Glomerular endothelial cell (primary cell): Measurements from ENCODE around the gene CYP4F2. TPM values are rescaled to one million over a fixed set of nuclear protein-coding genes. Genes with fewer than 3 reads are reported as not detected.
"Not testable (repeated sequence)": the region's sequence is repeated elsewhere in the genome, so short reads cannot be mapped to it uniquely, and the experiment has no call there.

ENCODE experiments used
- DNase-seq: peaks from one replicate; pipeline ENCODE4 v3.0.0-alpha.2; 2011; ENCODE audit warnings: low read depth, low spot score; ENCODE audit errors: extremely low read depth
- total RNA-seq: library from RNA; depleted of rRNA; stranded (reverse); fragments of >200 nt; gene quantifications from 2 replicates; pipeline ENCODE4 v1.2.3, GENCODE V29; 2015

The CYP4F2 gene, protein sequence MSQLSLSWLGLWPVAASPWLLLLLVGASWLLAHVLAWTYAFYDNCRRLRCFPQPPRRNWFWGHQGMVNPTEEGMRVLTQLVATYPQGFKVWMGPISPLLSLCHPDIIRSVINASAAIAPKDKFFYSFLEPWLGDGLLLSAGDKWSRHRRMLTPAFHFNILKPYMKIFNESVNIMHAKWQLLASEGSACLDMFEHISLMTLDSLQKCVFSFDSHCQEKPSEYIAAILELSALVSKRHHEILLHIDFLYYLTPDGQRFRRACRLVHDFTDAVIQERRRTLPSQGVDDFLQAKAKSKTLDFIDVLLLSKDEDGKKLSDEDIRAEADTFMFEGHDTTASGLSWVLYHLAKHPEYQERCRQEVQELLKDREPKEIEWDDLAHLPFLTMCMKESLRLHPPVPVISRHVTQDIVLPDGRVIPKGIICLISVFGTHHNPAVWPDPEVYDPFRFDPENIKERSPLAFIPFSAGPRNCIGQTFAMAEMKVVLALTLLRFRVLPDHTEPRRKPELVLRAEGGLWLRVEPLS
- not detected in 2 replicates for total RNA-seq

DNA sequence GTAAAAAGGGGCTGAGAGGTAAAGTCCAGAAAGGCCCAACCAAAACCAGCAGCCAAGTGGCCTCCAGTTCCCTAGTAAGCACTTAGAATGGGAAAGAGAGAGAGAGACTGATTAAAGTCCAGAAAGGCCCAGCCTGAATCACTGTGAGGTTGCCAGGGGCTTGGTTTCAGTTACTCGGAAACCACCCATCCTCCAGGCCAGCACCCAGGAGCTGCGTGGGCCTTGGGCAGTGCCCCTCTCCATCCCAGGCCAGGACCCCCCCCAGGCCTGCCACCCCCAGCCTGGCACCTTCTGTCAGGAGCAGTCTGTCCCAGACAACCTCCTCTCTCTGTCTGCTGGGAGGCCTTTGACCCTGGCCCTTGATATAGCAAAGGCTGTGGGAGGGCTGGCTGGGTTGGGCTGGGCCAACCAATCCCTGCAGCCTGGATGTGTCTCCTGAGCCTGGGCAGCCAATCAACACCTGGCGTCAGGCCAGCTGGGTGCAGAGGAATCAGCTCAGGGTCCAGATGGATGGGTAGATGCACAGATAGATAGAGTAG is at the start of gene CYP4F2:
TSS of gene CYP4F2 (minus strand) at position 337 of the 539 bp plus-strand sequence. CDS start 463 bp downstream, outside the sequence.
- DNase-seq: no peak

DNA sequence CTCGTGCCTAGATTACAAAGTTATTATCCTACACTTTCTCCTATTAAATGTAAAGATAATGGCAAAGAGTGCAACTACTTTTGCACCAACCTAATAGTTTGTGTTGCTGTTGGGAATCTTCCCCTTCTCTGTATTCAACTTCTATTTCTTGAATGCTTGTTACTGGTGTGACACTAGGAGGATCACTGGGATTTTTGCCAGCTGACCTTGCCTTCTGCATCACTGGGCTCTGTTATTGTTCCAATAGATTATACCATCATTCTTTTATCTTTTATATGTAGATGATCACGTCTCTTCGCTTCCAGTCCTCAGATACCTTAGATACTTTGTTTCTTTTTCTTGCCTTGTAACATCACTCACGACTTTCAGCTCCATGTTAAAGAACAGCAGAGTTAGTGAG is 47.4 kb upstream of the CYP4F2 start:
- DNase-seq: no peak

DNA sequence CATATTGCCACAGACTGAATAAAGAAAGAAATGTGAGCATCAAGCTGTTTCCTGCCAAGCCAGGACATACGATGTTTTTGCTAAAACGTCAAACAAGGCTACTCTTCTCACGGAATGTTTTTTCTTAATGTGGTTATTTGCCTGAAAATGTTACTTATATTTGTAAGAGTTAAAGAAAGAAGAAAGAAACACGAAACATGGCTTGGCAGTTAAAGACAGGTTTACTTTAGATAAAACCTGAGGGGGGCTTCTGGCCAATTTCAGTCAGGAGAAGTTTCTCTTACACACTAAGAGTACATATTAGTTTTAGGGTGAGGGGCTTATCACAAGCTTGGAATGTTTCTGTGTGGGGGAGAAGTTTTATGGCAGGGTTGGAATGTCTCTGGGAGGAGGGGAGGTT is 46.5 kb upstream of the CYP4F2 start:
- no peak for DNase-seq

DNA sequence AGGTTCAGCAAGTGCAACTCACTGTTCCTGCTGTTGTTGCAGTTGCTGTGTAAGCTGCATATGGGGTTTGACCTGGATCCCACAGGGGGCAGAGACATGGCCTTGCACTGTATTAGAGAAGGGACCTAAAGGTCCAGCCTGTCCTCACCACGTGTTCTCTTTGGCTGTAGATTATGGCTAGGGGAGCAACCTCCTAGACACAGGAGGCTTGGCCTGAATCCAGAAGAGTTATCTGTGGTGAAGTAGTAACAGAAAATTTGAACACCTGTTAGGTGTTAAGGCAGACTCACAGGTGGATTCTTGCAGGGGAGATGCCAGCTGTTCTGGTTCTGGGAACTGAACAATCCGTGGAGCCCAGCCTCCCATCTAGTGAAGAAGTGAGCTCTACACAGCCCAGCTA is 39.9 kb upstream of the CYP4F2 start:
- no peak for DNase-seq

DNA sequence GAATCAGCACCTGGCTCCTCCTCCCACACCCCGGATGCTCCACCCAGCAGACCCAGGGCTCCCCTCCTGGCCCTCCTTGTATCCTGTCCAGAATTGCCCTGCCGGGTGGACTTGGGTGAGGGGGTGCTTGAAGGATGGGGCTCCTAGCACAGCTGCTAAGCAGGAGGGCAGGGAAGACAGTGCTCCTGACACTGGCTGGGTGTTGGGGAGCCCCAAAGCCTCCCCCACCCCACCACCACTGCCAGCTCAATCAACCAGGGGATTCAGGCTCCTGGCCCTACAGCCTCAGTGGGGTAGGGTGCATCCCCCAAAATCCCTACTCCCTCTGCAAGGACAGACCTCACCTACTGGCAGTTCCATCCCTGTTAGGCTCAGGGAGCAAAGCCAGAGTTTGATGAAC is 39.1 kb upstream of the CYP4F2 start:
- no peak for DNase-seq

DNA sequence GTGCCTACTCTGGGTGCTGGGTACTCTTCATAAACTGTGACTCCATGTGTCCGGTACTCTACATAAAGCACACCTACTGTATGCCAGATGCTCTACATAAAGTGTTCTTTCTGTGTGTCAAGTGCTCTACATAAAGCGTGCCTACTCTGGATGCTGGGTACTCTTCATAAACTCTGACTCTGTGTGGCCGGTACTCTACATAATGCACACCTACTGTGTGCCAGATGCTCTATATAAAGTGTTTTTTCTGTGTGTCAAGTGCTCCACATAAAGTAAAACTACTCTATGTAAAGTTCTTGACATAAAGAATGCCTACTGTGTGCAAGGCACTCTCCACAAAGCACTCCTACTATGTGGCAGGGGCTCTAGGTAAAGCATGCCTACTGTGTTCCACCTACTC is 38.3 kb upstream of the CYP4F2 start:
- DNase-seq: no peak

DNA sequence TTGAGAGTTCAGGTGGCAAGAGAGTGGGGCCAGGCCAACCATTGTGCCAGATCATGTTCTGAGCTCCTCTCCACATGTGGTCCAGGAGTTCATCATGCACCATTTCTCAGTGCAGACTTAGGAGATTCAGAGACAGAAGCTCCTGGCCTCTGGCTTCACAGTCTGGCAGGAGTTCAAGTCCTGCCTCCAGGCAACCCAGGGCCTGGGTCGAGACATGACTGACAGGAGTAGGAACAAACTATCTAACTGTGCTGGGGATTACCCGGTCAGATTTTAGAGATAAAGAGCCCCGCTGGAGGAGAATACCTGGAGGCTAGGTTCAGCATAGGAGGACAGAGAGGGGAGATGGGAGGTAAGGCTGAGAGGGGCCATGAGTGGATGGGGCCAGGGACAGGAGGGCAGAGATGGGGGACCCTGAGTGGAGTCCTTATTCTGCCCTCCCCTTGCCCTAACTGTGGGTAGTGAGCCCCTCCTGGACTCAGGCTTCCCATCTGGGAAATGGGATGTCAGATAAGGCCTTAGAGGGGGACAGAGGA is 37.4 kb upstream of the CYP4F2 start:
- DNase-seq: no peak

DNA sequence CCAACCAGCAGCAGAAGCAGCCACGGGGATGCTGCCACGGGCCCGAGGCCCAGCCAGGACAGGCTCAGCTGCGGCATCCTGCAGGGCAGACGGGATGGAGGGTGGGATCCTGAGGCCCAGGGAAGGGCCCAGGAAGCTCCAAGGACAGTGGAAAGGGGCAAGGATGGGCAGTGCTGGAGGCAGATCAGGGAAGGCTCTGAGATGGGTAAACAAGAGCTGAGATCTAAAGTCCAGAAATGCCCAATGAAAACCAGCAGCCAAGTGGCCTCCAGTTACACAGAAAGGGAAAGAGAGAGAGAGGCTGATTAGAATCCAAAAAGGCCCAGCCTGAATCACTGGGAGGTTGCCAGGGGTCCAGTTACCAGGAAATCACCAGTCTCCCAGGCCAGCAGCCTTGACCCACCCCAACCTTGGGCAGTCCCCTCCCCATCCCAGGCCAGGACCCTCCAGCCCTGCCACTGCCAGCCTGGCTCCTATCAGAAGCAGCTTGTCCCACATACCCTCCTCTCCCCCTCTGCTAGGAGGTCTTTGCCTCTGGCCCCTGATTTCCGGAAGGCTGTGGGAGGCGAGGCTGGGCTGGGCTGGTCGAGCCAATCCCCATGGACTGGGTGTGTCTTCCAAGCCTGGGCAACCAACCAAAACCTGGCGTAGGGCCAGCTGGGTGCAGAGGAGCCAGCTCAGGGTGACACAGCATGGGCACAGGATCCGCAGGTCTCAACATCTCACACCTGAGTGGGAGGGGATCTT is 36.6 kb upstream of the CYP4F2 start, which contains the start of gene CYP4F11:
TSS of gene CYP4F11 (minus strand) at position 198 of the 747 bp plus-strand sequence. CDS start at position 77, 121 bp downstream.
- DNase-seq: no peak

DNA sequence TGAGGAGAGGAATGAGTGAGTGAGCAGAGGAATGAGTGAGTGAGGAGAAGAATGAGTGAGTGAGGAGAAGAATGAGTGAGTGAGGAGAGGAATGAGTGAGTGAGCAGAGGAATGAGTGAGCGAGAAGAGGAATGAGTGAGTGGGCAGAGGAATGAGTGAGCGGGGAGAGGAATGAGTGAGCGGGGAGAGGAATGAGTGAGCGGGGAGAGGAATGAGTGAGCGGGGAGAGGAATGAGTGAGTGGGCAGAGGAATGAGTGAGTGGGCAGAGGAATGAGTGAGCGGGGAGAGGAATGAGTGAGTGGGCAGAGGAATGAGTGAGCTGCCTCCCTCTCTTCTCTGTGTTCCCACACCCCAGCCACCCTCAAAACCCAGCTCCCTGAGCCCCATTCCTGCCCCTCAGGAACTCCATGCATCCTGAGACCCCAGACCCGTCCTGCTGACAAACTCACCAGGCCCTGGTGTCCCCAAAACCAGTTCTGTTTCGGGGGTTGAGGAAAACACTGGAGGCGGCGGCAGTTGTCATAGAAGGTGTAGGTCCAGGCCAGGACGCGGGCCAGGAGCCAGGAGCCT is 36.0 kb upstream of the CYP4F2 start:
- not testable (repeated sequence) for DNase-seq

DNA sequence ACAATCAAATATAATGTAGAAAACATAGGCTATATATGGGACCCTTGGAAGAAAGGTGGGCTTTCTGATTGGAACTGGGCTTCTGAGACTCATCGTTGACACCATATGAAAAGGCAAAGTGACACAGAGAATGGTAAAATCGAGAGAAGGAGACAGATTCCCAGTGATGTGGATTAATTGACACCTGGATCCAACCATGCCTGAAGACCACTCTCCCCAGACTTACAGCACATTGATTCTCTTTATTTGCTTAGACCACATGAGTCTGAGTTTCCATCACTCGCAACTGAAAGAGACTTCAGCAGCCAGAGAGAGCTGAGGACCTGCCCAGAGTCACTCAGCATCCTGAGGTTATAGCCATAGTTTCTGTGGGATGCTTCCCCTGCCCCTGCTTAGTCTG is 30.4 kb upstream of the CYP4F2 start:
- DNase-seq: no peak

DNA sequence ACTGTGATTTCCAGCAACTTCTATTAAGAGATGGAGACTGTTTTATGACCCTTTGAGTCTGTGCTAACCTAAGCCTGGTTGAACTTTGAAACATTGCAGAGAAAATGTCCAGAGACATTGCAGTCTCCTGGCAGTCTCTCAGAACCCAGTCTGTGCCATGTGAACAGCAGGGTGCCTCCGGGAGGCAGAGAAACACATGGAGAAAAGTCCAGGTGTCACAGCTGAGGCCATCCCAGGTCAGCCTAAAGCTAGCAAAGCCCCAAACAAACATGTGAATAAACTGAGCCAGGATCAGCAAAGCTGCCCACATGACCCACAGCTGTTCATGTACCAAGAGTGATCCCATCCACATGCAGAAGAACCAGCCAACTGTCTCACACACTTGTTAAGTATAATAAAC is 28.6 kb upstream of the CYP4F2 start:
- no peak for DNase-seq

DNA sequence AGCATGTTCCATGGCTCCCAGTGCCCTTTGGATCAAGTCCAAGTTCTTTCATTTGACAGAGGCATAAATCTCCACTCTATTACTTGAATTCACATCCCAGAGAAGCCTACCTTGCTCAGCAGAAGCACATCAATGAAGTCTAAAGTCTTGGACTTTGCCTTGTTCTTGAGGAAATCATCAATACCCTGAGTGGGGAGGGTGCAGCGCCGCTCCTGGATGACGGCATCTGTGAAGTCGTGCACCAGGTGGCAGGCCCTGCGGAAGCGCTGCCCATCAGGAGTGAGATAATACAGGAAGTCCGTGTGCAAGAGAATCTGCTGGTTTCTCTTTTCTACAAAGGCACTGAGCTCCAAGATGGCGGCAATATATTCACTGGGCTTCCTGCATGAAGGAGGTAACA is 25.8 kb upstream of the CYP4F2 start:
- DNase-seq: no peak

DNA sequence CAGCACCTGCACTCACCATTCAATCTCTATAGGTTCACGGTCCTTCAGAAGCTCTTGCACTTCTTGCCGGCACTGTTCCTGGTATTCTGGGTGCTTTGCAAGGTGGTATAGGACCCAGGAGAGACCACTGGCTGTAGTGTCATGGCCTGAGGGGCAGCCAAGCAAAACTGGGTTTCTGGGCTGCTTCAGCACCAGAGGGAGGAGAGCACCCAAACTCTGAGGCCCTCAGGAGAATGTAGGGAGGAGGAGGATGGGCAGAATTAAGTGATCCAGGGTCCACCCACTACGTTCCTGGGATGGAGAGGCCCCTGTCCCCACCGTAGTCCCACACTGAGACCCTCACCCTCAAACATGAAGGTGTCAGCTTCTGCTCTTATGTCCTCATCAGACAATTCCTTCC is 24.1 kb upstream of the CYP4F2 start:
- DNase-seq: no peak

DNA sequence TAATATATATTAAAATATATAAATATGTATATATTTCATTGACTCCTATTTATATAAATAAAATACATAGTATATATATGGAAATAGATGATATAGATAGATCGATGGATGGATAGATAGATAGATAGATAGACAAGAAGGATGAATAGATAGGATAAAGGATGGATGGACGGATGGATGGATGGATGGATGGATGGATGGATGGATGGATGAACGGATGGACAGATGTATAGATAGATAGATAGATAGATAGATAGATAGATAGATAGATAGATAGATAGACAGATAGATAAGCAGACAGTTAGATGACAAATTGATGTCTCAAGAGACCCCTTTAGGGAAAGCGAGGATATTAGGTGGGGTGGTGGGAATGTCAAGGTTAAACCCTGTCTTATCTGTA is 21.4 kb upstream of the CYP4F2 start:
- no peak for DNase-seq

DNA sequence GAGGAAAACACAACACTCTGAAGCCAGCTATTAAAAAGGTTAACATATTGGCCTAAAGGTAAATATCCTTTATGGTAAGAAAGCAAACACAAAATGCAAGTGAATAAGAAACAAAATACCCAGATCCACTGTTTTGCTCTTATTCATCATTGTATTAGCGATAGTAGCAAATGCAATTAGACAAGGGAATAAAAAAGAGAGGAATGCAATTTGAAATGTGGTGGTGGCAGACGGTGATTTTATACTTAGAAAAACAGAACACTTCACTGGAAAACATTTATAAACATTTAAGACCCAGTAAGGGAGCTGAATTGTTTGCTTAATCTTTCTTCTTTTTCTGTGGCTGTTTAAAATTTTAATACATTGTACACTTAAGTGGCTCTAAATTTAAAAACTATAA is 17.2 kb upstream of the CYP4F2 start:
- no peak for DNase-seq

DNA sequence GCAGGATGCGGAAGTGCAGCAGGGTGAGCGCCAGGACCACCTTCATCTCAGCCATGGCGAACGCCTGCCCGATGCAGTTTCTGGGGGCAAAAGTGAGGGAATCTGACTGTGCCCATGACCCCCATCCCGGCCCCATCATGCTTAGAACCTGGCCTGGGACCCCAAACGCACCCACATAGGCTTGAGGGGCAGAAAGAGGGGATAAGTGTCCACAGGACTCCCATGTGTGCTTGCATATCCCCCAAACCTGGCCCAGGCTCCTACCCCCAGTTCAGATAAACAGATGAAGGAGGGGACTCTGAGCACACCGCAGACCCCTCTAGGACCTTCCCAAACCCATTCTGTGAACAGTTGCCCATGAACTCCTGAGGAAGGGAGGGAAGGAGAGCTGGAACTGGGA is 16.0 kb upstream of the CYP4F2 start:
- DNase-seq: no peak

DNA sequence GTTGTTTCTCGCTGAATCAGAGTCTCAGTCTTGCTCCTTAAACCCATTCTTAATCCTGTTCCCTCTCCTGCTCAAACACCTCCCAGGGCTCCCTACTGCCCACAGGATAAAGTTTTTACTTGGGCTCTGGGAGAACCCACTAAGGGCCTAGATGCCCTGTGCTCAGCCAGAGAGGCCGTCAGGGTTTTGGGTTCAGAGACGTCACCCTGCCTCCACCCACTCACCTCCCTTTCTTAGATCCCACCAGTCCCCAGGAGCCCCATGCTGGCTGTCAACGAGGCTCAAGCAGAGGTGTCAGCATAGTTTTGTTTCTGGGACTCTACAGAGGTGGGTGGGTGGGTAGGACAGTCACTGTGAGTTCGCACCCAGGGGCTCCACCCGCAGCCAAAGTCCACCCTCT is 15.5 kb upstream of the CYP4F2 start:
- DNase-seq: no peak

DNA sequence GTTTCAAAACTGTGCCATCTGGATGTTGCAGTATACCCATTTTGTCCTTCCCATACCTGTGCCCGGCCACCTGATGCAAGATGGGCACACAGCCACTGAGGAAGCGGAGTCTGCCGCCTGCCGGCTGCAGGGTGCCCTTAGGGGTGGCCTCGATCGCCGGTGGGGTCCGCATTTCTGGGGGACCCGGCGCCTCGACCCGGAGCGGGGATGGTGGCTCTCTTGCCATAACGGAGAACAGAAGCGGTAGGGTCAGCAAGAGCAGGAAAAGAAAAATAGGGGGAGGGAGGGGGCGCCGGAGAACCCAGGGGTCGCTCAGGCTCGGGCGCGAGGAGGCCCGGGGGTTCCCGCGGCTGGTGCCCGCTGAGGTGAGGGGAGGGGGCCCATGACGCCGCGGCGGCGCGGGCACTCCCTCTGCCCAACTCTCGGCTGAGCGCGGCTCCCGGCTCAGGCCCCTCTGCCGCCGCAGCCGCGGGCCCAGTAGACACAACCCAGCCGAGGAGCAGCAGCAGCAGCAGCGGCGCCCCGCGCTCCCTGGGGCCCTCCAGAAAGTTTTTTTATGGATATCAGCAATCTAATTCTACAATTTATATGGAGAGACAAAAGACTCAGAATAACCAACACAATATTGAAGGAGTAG is 13.8 kb upstream of the CYP4F2 start:
- DNase-seq: no peak

DNA sequence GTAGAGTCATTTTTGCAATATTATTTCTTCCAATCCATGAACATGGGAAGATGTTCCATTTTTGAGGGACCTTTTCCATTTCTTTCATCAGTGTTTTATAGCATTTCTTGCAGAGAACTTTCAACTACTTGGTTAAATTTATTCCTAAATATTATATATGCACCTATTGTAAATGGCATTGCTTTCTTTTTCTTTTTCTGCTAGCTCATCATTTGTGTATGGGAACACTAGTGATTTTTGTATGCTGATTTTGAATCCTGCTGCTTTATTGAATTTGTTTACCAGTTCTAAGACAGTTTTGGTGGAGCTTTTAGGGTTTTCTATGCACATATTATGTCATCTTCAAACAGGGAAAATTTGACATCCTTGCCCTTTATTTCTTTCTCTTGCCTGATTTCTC is 7.2 kb upstream of the CYP4F2 start:
- no peak for DNase-seq

DNA sequence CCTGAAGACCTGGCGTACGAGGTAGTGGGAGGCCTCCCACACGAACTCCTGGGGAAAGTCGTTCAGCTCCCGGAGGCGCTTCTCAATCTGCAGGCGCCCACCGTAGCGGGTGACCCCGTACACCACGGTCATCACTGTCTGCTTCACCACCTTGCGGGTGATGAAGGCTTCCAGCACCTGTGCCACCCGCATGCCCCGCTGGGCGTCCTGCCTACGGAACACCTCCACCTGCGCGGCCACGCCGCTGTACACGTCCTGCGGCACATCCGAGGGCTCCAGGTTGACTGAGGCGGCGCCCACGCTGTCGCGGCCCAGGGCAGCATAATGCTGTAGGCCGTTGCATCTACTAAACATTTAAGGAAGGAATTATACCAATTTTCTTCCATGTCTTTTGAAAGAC is 5.0 kb upstream of the CYP4F2 start:
- DNase-seq: not testable (repeated sequence)
